AG04449 (cell line): ENCODE data around the gene ZBTB7A.

ENCODE experiments used
- CTCF ChIA-PET: fragments of 350-600 bp; formaldehyde crosslinking; extraction: SDS; loops from one replicate; lab custom pipeline; 2021; ENCODE audit warnings: antibody characterized with exemption; lab: Yijun Ruan, JAX
- POLR2A ChIA-PET: fragments of 400-600, 350-600 bp; formaldehyde crosslinking; extraction: SDS; loops from one replicate; lab custom pipeline; 2020; ENCODE audit warnings: antibody characterized with exemption, inconsistent platforms; lab: Yijun Ruan, JAX
- DNase-seq: peaks from one replicate; pipeline ENCODE4 v3.0.0-alpha.2; 2010; ENCODE audit warnings: low read depth, low spot score
- H3K4me3 ChIP-seq: 2 replicates; pipeline ENCODE4 v1.5.1; 2011; ENCODE audit warnings: low read depth, mild to moderate bottlenecking, control low read depth, low read length
- TF ChIP-seq, protein P1 (sequence below): IDR thresholded peaks from one replicate; pipeline ENCODE4 v1.5.1; 2011; ENCODE audit warnings: mild to moderate bottlenecking, moderate library complexity, low read length, control low read depth, inconsistent platforms; ENCODE audit not compliant: insufficient read depth; ENCODE audit errors: missing control alignments

ZBTB7A gene

DNA sequence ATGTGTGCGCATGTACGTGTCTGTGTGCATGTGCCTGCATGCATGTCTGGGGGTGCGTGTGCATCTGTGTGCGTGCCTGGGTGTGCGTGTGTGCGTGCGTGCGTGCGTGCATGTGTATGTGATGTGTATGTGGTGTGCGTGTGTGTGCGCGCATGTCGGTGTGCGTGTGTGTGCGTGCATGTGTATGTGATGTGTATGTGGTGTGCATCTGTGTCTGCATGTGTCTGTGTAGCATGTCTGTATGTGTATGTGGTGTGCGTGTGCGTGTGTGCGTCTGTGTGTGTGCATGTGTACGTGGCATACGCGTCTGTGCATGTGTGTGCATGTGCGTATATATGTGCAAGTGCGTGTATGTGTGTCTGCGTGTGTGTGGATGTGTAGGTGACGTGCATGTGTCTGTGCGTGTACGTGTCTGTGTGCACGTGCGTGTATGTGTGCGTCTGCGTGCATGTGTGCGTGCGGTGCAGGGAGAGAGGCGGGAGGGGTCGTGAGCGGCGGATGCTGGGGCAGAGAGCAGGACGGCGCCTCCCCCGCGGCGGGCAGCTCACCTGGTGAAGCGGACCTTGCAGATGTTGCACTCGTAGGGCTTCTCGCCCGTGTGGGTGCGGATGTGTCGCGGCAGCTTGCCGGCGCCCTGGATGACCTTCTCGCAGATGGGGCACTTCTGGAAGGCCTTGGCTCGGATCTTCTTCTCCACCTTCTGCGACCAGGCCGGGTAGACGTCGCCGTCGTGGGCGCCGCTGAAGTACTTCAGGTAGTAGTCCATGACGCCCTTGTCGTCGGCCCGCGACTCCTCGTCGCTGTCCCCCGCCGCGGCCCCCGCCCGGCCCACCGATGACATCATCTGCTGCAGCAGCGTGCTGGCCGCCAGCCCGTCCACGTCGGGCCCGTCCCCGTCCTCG lies 13.0 kb downstream of the ZBTB7A start:
- TF ChIP-seq, protein P1, sequence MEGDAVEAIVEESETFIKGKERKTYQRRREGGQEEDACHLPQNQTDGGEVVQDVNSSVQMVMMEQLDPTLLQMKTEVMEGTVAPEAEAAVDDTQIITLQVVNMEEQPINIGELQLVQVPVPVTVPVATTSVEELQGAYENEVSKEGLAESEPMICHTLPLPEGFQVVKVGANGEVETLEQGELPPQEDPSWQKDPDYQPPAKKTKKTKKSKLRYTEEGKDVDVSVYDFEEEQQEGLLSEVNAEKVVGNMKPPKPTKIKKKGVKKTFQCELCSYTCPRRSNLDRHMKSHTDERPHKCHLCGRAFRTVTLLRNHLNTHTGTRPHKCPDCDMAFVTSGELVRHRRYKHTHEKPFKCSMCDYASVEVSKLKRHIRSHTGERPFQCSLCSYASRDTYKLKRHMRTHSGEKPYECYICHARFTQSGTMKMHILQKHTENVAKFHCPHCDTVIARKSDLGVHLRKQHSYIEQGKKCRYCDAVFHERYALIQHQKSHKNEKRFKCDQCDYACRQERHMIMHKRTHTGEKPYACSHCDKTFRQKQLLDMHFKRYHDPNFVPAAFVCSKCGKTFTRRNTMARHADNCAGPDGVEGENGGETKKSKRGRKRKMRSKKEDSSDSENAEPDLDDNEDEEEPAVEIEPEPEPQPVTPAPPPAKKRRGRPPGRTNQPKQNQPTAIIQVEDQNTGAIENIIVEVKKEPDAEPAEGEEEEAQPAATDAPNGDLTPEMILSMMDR, result no peak
- no peak for DNase-seq
- no peak overlapping the region for H3K4me3 ChIP-seq
- CTCF ChIA-PET, result no interaction called here
- POLR2A ChIA-PET, result no interaction called here

DNA sequence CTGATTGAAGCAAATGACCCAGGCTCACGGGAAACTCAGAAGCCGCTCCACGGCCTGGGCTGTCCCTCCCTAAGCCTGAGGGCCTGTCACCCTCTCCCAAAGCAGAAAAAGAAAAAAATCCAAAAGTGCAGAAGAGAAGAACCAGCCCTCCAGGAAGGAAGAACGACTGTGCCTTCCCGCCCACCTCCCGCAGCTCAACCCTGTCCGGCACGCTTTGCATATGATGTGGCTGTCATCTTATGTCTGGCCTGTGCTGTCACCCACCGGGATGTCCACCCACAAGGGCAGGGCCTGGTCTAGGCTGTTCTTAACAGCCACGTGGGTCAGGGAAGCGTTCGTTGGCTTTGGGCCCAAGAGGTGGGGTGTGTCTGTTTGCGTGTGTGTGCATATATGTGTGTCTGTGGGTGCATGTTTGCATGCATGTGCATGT lies 13.7 kb downstream of the ZBTB7A start:
- ChIA-PET CTCF (no interaction called here), POLR2A (no interaction called here)
- TF ChIP-seq, protein P1, result no peak
- DNase-seq, result no peak
- no peak overlapping the region for H3K4me3 ChIP-seq

DNA sequence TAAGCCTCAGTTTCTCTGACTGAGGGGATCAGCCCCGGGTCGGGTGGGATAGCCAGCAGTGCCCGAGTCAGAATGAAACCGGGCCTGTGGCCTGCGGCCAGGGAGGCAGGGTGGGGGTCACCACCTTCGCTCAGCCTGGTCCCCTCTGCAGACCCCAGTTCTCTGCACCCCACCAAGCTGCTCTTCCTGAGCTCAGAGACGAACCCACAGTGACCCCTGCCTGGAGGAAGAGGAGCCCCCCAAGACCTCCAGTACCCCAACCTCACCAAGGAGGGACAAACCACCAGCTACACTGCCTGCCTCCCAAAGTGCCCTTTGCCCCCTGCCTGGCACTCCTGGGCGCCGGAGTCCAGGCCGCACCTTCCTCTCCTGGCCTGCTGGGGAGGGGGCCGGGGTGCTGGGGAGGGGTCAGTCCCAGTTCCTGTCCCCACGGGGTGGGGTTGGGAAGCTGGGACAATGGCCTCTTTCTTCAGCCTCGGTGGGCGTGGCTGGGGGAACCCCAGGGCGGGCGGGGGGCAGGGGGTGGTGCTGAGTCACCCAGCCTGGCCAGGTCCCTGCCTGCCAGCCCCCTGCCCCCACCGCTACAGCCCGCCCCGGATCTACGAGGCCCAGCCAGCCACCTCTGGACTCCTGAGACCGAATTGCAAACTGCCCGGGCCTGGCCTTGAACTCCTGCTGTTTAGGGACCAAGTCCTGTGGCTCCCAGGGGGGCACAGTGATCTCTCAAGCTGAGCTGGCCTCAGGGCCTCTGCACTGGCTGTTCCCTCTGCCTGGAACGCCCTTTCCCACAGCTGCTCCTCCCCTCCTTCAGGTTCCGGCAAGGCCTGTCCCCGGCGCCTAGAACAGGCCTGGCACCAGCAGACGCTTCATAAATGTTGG lies 14.3 kb downstream of the ZBTB7A start:
- no peak for DNase-seq
- POLR2A ChIA-PET, result no interaction called here

DNA sequence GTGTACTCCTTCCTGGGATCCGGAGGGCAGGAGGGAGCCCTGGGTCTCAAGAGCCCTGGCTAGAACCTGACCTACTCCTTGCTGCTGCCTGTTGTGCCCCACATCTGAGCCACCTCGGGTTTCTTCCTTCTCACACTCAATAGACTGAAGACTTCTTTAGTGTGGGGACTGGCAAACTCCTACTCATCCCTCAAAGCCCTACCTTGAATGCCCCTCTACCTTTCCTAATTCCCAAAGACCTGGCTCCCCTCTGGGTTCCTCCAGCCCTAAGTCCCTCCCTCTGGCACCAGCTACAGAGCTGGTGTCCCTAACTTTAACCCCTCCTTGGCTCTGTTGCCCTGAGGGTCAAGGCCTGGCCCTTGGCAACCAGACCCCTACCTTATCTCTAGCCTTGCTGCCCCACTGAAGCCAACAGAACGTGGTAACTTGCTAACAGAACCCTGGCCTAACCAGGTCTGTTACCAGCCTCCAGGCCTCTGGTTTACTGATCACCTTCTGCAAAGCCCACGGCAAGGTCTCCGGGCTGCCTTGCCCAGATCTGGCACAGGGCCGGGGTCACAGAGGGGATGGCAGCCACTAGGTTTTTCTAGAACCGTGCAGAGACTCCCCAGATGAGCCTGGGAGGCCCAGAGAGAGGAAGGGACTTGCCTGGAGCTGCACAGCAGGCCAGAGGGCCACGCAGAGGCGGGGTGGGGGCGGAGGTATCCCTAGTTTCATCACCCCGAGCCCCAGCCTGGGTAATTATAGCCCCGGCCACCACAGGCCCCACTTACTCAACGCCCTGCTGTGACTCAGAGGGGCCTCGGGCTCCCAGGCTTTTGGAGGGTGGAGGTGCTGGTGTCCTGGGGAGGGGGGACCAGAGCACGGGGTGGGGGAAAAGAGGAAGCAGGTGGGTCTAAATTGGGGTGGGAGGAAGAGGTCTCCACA lies 15.3 kb downstream of the ZBTB7A start:
- CTCF ChIA-PET, result no interaction called here
- no peak overlapping the region for H3K4me3 ChIP-seq
- no peak for DNase-seq
- POLR2A ChIA-PET, result no interaction called here
- TF ChIP-seq, protein P1, result no peak

More for the DNA sequence above, 14.3 kb downstream of the ZBTB7A start:
- TF ChIP-seq, protein P1, result no peak
- CTCF ChIA-PET, result no interaction called here
- H3K4me3 ChIP-seq, result no peak overlapping the region

DNA sequence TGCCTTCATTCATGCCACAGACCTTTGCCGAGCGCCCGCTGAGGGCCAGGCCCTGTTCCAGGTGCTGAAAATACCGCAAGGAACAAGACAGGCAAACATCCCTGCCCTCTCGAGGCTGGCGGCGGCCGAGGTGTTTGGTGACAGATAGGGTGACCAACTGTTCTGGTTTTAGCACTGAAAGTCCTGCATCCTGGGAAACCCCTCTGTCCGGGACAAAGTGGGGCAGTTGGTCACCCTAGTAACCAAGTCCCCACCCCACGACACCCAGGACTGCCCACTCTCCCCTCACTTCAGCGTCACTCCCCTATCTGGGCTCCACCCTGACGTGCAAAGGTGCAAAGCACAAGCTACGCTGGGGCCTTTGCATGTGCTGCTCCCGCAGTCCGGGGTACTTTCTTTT lies 17.3 kb downstream of the ZBTB7A start:
- CTCF ChIA-PET, result no interaction called here
- POLR2A ChIA-PET, result no interaction called here
- DNase-seq, result no peak
- H3K4me3 ChIP-seq, result no peak overlapping the region
- TF ChIP-seq, protein P1, result no peak
